GM12878 (cell line): ENCODE data around the gene ADPRHL1. TPM values are rescaled to one million over a fixed set of nuclear protein-coding genes. Genes with fewer than 3 reads are reported as not detected.

ENCODE experiments used
- ATAC-seq: fragments of 200-7000 bp; cut with Tn5 transposase; 3 replicates; pipeline ENCODE4 v1.9.1; 2020; ENCODE audit warnings: mild to moderate bottlenecking, moderate library complexity
- BruUV-seq: library from RNA; stranded (reverse); fragments of 400-500 nt; replicated peaks from 2 replicates; lab custom pipeline; 2021; lab: Mats Ljungman, UMichigan
- CTCF ChIA-PET: fragments of 300-600 bp; sonication (Branson Sonifier 250); formaldehyde crosslinking; extraction: SDS; loops from one replicate; lab custom pipeline; 2021; ENCODE audit warnings: inconsistent platforms; lab: Yijun Ruan, JAX
- POLR2A ChIA-PET: fragments of 350-600 bp; formaldehyde crosslinking; extraction: SDS; loops from one replicate; lab custom pipeline; 2021; ENCODE audit warnings: inconsistent platforms; lab: Charles Lee
- RAD21 ChIA-PET: fragments of 300-600 bp; sonication (Branson Sonifier 250); formaldehyde crosslinking; loops from one replicate; lab custom pipeline; 2023; ENCODE audit warnings: antibody characterized with exemption; ENCODE audit not compliant: unreplicated experiment; lab: Charles Lee
- SMC1A ChIA-PET: fragments of 300-600 bp; sonication (Branson Sonifier 250); formaldehyde crosslinking; loops from one replicate; lab custom pipeline; 2023; ENCODE audit not compliant: unreplicated experiment, uncharacterized antibody; lab: Charles Lee
- DNase-seq: peaks from one replicate; pipeline ENCODE4 v3.0.0-alpha.2; 2011; ENCODE audit warnings: low read depth, low spot score
- FAIRE-seq: peaks from 3 replicates; lab custom pipeline; 2011; peaks lifted over from hg19 to GRCh38; lab: Jason Lieb, UNC
- H2AFZ ChIP-seq: 2 replicates; pipeline ENCODE4 v1.6.0; 2011; ENCODE audit warnings: low read depth, low read length, control low read depth; ENCODE audit not compliant: control insufficient read depth
- H3K27ac ChIP-seq: 2 replicates; pipeline ENCODE4 v1.5.1; 2011; ENCODE audit warnings: control low read depth; ENCODE audit not compliant: control insufficient read depth, insufficient read depth
- H3K27me3 ChIP-seq, 2 experiments: replicated peaks in 1 of 2; 2 replicates each; pipeline versions ENCODE4 v1.6.0 to v1.6.1; 2011; ENCODE audit warnings: low read length in 1 of 2; ENCODE audit not compliant: control insufficient read depth in 2 of 2, insufficient read depth in 2 of 2
- H3K36me3 ChIP-seq, 2 experiments: 2 replicates each; pipeline ENCODE4 v1.5.1; 2011; ENCODE audit warnings: low read length in 1 of 2; ENCODE audit not compliant: control insufficient read depth in 2 of 2, insufficient read depth in 2 of 2
- H3K4me1 ChIP-seq: 2 replicates; pipeline ENCODE4 v1.6.1; 2011; ENCODE audit warnings: mild to moderate bottlenecking, low read length, moderate library complexity, mixed read lengths; ENCODE audit not compliant: control insufficient read depth, insufficient read depth
- H3K4me2 ChIP-seq: 2 replicates; pipeline ENCODE4 v1.6.0; 2011; ENCODE audit warnings: control low read depth; ENCODE audit not compliant: control insufficient read depth, insufficient read depth
- H3K4me3 ChIP-seq: fragments of 200-600 bp; sonication (generic); 2 replicates; pipeline ENCODE4 v1.5.1; 2016
- H3K79me2 ChIP-seq: 2 replicates; pipeline ENCODE4 v1.6.0; 2011; ENCODE audit warnings: low read length; ENCODE audit not compliant: control insufficient read depth, insufficient read depth
- H3K9ac ChIP-seq: 2 replicates; pipeline ENCODE4 v1.8.0; 2011; ENCODE audit warnings: low read length, control low read depth, mixed read lengths; ENCODE audit not compliant: control insufficient read depth, insufficient read depth
- H3K9me3 ChIP-seq: replicated peaks from 3 replicates; pipeline ENCODE4 v1.5.1; 2011; ENCODE audit warnings: mild to moderate bottlenecking, low read length; ENCODE audit not compliant: control insufficient read depth, insufficient read depth
- H4K20me1 ChIP-seq: 2 replicates; pipeline ENCODE4 v1.6.0; 2011; ENCODE audit not compliant: control insufficient read depth, insufficient read depth
- EGR1 ChIP-seq, 2 experiments: IDR thresholded peaks; 1 replicate in 1 of 2; 2 replicates in 1 of 2; pipeline ENCODE4 v1.6.1; 2011 to 2012; ENCODE audit warnings: low read depth in 2 of 2, low read length in 2 of 2, borderline replicate concordance in 1 of 2, mild to moderate bottlenecking in 1 of 2, moderate library complexity in 1 of 2
- ESRRA ChIP-seq: IDR thresholded peaks from 2 replicates; pipeline ENCODE4 v1.6.1; 2012; ENCODE audit warnings: mild to moderate bottlenecking, low read length, improper control_type of control experiment
- IKZF1 ChIP-seq: fragments of 450-650 bp; conservative IDR thresholded peaks from 2 replicates; pipeline ENCODE4 v1.6.1; 2017; ENCODE audit warnings: antibody characterized with exemption, mild to moderate bottlenecking
- IKZF2 ChIP-seq, 2 experiments: fragments of 450-650 bp; IDR thresholded peaks; 2 replicates each; pipeline ENCODE4 v1.6.1; 2017; ENCODE audit warnings: mild to moderate bottlenecking in 2 of 2, moderate library complexity in 2 of 2
- IRF4 ChIP-seq: IDR thresholded peaks from 2 replicates; pipeline ENCODE4 v1.6.1; 2011; ENCODE audit warnings: low read depth, low read length
- KDM1A ChIP-seq: fragments of 200-600 bp; sonication (generic); IDR thresholded peaks from 2 replicates; pipeline ENCODE4 v1.6.1; 2016; ENCODE audit warnings: borderline replicate concordance
- MEF2B ChIP-seq: fragments of 450-650 bp; IDR thresholded peaks from 2 replicates; pipeline ENCODE4 v1.6.1; 2018; ENCODE audit warnings: mild to moderate bottlenecking, moderate library complexity; ENCODE audit not compliant: partially characterized antibody, poor library complexity, severe bottlenecking
- MYC ChIP-seq: IDR thresholded peaks from 2 replicates; pipeline ENCODE4 v1.6.1; 2011; ENCODE audit warnings: mild to moderate bottlenecking, low read length, moderate library complexity, inconsistent platforms; ENCODE audit not compliant: insufficient read depth, insufficient replicate concordance, insufficient read length, severe bottlenecking
- NFYB ChIP-seq: IDR thresholded peaks from 2 replicates; pipeline ENCODE4 v1.6.1; 2011; ENCODE audit warnings: low read depth, mild to moderate bottlenecking, low read length, improper control_type of control experiment, moderate library complexity; ENCODE audit not compliant: insufficient read depth
- SIX5 ChIP-seq: IDR thresholded peaks from 2 replicates; pipeline ENCODE4 v1.6.1; 2011; ENCODE audit warnings: mild to moderate bottlenecking, low read depth, low read length, moderate library complexity; ENCODE audit not compliant: severe bottlenecking
- SMAD5 ChIP-seq: IDR thresholded peaks from 2 replicates; pipeline ENCODE4 v1.6.1; 2016; ENCODE audit warnings: antibody characterized with exemption, low read depth
- SPI1 ChIP-seq: IDR thresholded peaks from 2 replicates; pipeline ENCODE4 v1.6.1; 2011; ENCODE audit warnings: low read depth, mild to moderate bottlenecking, low read length, moderate library complexity, borderline replicate concordance; ENCODE audit not compliant: insufficient read depth
- TARDBP ChIP-seq: IDR thresholded peaks from 2 replicates; pipeline ENCODE4 v1.6.1; 2016; ENCODE audit warnings: borderline replicate concordance
- ZZZ3 ChIP-seq: IDR thresholded peaks from 2 replicates; pipeline ENCODE4 v1.6.1; 2011; ENCODE audit warnings: low read depth; ENCODE audit not compliant: control insufficient read depth, insufficient read length
- WGBS: methylation state at CpG from one replicate; pipeline ENCODE4 v1.1.6; 2016; ENCODE audit warnings: low lambda C conversion rate; ENCODE audit not compliant: insufficient replicate concordance, insufficient coverage; ENCODE audit errors: missing lambda C conversion rate; 5-methylcytosine and 5-hydroxymethylcytosine counted together
- in situ Hi-C: fragments of 300-500 bp; cut with MboI; formaldehyde crosslinking; loops from 9 replicates; pipeline ENCODE4 v1.14.3; 2018; ENCODE audit warnings: mixed read lengths
- intact Hi-C: fragments of 100-400 bp; cut with micrococcal nuclease; formaldehyde crosslinking; loops from one replicate; pipeline ENCODE4 v1.14.2; 2022; ENCODE audit not compliant: unreplicated experiment
- polyA plus RNA-seq, 11 experiments: library from polyadenylated mRNA; depleted of rRNA in 4 of 11; unstranded in 6 of 11; stranded (reverse) in 5 of 11; fragments of >200 nt; fragmentation: Nextera tagmentation in 4 of 11; fragmentation: Illumina TruSeq in 1 of 11; extraction: Ambion mirVana in 4 of 11; extraction: Trizol in 1 of 11; gene quantifications; 1 replicate in 1 of 11; 2 replicates in 10 of 11; pipeline versions ENCODE4 v1.2.1 to v1.2.3, GENCODE V29; 2011 to 2016; ENCODE audit warnings: inconsistent platforms in 2 of 11, missing spikeins in 2 of 11, low read depth in 1 of 11
- total RNA-seq, 4 experiments: library from RNA; depleted of rRNA in 3 of 4; stranded (reverse); fragments of >200 nt in 3 of 4; fragmentation: Illumina TruSeq in 1 of 4; extraction: Trizol in 1 of 4; gene quantifications; 2 replicates each; pipeline versions ENCODE4 v1.2.1 to v1.2.3, GENCODE V29; 2013 to 2021
- TF ChIP-seq, protein P1 (sequence below): IDR thresholded peaks from 2 replicates; pipeline ENCODE4 v1.6.1; 2012; ENCODE audit warnings: low read depth, low read length, improper control_type of control experiment
- TF ChIP-seq, protein P2 (sequence below): IDR thresholded peaks from 2 replicates; pipeline ENCODE4 v1.6.1; 2012; ENCODE audit warnings: improper control_type of control experiment, low read depth, low read length; ENCODE audit not compliant: insufficient replicate concordance

Gene ADPRHL1
- total and polyA plus RNA-seq, 10 of the 15 experiments (the other 5 are each of a cell fraction or from before 2014, with no cell fraction given) = 0.05 to 1.9 (median 1.0) TPM

GRCh38 chr13:113404723-113405471, 48.4 kb downstream of the ADPRHL1 start:
- Histone ChIP-seq H3K79me2 (no peaks in the 10 kb centered on the region), H2AFZ (no peak overlapping the region), H3K36me3 (no peaks in the 10 kb centered on the region), H3K27me3 (no peaks in the 10 kb centered on the region), H3K9me3 (no peaks in the 10 kb centered on the region), H3K4me3 (no peak overlapping the region), H4K20me1 (no peaks in the 10 kb centered on the region), H3K4me1 (no peaks in the 10 kb centered on the region), H3K27ac (no peak overlapping the region), H3K4me2 (no peak overlapping the region), H3K9ac (no peak overlapping the region)
- no TSS peak for BruUV-seq
- POLR2A ChIA-PET = no interaction called here
- RAD21 ChIA-PET = no interaction called here
- FAIRE-seq (no peak), ATAC-seq (no peak), DNase-seq (no peak)
- CTCF ChIA-PET = no interaction called here
- intact Hi-C loops (no loop called here), in situ Hi-C loops (no loop called here)
- WGBS = 45% methylated on average over 33 of the region's 34 CpGs
- SMC1A ChIA-PET = no interaction called here
- TF ChIP-seq, protein P1, sequence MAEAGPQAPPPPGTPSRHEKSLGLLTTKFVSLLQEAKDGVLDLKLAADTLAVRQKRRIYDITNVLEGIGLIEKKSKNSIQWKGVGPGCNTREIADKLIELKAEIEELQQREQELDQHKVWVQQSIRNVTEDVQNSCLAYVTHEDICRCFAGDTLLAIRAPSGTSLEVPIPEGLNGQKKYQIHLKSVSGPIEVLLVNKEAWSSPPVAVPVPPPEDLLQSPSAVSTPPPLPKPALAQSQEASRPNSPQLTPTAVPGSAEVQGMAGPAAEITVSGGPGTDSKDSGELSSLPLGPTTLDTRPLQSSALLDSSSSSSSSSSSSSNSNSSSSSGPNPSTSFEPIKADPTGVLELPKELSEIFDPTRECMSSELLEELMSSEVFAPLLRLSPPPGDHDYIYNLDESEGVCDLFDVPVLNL = no peak
- no peak for TF ChIP-seq SIX5
- no peak for TF ChIP-seq KDM1A
- TF ChIP-seq TARDBP = no peak
- TF ChIP-seq, protein P2, sequence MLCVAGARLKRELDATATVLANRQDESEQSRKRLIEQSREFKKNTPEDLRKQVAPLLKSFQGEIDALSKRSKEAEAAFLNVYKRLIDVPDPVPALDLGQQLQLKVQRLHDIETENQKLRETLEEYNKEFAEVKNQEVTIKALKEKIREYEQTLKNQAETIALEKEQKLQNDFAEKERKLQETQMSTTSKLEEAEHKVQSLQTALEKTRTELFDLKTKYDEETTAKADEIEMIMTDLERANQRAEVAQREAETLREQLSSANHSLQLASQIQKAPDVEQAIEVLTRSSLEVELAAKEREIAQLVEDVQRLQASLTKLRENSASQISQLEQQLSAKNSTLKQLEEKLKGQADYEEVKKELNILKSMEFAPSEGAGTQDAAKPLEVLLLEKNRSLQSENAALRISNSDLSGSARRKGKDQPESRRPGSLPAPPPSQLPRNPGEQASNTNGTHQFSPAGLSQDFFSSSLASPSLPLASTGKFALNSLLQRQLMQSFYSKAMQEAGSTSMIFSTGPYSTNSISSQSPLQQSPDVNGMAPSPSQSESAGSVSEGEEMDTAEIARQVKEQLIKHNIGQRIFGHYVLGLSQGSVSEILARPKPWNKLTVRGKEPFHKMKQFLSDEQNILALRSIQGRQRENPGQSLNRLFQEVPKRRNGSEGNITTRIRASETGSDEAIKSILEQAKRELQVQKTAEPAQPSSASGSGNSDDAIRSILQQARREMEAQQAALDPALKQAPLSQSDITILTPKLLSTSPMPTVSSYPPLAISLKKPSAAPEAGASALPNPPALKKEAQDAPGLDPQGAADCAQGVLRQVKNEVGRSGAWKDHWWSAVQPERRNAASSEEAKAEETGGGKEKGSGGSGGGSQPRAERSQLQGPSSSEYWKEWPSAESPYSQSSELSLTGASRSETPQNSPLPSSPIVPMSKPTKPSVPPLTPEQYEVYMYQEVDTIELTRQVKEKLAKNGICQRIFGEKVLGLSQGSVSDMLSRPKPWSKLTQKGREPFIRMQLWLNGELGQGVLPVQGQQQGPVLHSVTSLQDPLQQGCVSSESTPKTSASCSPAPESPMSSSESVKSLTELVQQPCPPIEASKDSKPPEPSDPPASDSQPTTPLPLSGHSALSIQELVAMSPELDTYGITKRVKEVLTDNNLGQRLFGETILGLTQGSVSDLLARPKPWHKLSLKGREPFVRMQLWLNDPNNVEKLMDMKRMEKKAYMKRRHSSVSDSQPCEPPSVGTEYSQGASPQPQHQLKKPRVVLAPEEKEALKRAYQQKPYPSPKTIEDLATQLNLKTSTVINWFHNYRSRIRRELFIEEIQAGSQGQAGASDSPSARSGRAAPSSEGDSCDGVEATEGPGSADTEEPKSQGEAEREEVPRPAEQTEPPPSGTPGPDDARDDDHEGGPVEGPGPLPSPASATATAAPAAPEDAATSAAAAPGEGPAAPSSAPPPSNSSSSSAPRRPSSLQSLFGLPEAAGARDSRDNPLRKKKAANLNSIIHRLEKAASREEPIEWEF = no peak
- no peak for TF ChIP-seq EGR1 (IDR thresholded peaks at IDR 0.05; ENCODE audit: borderline replicate concordance in 1 of 2, low read depth in 2 of 2, low read length in 2 of 2)
- TF ChIP-seq IKZF2 (IDR thresholded peaks at IDR 0.05) = no peak
- no peak for TF ChIP-seq IKZF1
- TF ChIP-seq ZZZ3 = no peak
- no peak for TF ChIP-seq NFYB
- no peak for TF ChIP-seq SPI1
- no peak for TF ChIP-seq MYC
- TF ChIP-seq ESRRA = no peak
- no peak for TF ChIP-seq IRF4
- no peak for TF ChIP-seq SMAD5
- no peak for TF ChIP-seq MEF2B
